Fibroblast of upper back skin (primary cell): ENCODE results near the gene FZD7.

Experiments
- DNase-seq: peaks from one replicate; pipeline ENCODE4 v3.0.0-alpha.2; 2013

Gene FZD7

GRCh38 chr2:202014759-202015211, 18.9 kb upstream of the FZD7 start:
- DNase-seq: no peak

DNA sequence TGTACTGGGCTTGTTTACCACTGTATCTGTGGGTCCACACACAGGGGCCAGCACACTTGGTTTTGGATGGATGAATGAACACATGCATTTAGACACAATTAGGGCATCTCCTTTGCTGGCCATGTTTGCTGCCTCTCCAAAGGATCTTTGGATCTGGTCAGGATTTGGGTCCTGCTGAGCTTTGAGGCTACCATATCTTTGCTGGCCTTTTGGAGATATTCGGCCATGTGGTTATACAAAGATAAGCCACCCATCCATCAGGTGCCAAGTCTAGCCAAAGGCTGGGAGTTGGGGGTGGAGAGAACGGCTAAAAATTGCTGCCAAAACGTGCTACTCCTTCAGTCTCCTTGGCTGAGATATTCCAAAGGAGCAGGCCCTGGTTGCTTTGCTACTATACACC, 18.2 kb upstream of the FZD7 start:
- no peak for DNase-seq

DNA sequence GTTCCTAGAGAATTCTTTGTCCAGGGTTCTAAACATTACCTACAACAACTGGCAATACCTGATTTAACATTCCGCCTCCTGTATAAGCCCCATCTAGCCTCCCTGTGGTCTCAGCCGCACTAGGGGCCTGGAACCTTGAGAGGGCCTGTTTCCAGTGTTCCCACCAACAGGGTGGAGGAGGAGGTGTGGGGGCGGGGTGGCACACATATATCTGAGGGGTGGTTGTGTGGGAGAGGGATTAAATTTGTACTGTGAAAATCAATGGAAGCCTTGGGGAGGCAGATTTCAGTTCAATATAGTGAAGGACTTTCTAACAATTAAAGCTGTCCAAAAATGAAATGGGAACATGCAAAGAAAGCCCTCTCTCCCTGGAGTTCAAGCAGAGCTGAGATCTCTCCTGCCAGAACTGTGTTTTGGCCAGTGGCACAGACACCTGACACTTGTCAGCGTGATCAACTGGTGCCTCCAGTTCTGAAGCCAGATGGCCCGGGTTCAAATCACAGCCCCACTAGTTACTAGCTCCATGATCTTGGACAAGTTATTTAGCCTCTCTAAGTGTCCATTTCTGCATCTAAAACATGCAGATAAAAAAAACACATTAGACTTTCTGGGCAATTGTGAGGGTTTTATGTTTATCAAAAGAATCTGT, 17.0 kb upstream of the FZD7 start:
- no peak for DNase-seq

- no peak for DNase-seq
Measured at GRCh38 chr2:202017940-202018339, 15.7 kb upstream of the FZD7 start.

DNA sequence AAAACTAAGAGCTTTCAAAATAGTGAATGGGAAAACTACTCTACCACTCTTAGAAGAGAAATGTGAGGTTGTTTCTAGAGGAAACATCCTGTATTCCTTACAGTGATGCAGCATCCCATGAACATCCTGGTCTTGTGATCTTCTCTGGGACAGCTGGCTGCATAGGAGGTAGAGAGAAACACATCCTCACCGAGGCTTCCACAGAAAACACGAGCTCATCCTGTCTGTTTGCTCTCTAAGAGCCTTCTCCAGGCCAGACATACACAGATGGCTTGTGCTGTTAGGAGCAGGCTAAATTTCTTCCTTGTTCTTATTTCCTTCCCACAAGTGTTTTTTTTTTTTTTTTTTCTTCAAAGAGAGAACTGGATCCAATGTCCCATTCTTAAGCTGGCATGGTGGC, 14.7 kb upstream of the FZD7 start:
- DNase-seq: no peak

- no peak for DNase-seq
Measured at GRCh38 chr2:202019689-202020450, 13.8 kb upstream of the FZD7 start.

GRCh38 chr2:202022755-202023154, 10.9 kb upstream of the FZD7 start:
- no peak for DNase-seq

- DNase-seq: no peak
Measured at GRCh38 chr2:202023198-202023903, 10.3 kb upstream of the FZD7 start.

DNA sequence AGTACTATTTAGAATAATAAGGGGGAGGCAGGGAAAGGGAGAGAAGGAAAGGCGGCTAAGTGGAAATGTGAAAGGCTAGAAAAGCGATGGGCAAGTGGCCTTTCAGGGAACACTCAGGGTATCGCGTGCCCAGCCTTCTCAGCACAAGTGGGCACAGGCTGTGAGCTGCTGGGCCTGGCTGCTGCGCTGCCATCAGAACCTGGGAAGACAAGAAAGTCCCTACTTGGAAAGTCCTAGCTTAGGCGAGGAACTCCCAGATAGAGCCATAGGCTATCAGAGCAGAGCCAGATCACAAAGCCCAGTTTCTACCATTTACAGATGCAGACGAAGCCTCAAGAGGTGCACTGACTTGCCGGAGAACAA, 9.8 kb upstream of the FZD7 start:
- DNase-seq: no peak

- no peak for DNase-seq
Measured at GRCh38 chr2:202024871-202025270, 8.8 kb upstream of the FZD7 start.

- DNase-seq: peak; percentile 62
Measured at GRCh38 chr2:202025816-202026215, 7.8 kb upstream of the FZD7 start.

DNA sequence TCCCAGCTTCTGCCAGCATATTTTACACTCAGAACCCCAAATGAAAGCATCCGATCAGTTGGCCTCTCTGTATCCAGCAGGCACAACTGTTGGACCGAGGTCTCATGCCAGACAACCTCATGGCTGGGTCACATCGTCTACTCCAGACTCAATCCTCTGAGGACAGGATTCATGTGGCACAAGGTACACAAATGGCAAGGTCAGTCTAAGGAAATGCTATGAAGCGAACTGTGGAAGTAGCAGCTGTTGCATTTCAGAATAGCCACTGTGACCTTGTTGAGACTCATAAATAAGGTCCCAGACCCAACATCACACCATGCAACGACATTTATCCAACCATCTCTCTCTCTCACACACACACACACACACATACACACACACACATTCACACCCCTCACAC, 7.1 kb upstream of the FZD7 start:
- DNase-seq: no peak

DNA sequence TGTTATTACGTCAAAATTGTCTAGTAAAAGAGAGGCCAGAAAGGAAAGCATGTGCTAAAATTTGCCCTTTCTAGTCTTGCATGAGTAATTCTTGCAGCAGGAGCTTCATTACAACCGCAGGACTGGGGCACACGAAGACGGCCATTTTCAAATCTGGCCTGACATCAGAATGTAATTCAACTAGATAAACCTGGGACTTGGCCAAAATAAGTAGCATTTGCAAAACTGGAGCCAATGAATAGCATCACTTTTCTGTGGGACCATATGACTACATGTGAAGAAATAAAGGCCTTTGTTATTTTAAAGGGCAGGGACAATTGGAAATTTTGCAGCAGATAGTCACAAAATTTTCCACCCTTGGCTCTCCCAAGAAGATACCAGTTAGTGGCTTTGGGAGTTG, 3.0 kb upstream of the FZD7 start:
- peak; percentile 56 for DNase-seq

DNA sequence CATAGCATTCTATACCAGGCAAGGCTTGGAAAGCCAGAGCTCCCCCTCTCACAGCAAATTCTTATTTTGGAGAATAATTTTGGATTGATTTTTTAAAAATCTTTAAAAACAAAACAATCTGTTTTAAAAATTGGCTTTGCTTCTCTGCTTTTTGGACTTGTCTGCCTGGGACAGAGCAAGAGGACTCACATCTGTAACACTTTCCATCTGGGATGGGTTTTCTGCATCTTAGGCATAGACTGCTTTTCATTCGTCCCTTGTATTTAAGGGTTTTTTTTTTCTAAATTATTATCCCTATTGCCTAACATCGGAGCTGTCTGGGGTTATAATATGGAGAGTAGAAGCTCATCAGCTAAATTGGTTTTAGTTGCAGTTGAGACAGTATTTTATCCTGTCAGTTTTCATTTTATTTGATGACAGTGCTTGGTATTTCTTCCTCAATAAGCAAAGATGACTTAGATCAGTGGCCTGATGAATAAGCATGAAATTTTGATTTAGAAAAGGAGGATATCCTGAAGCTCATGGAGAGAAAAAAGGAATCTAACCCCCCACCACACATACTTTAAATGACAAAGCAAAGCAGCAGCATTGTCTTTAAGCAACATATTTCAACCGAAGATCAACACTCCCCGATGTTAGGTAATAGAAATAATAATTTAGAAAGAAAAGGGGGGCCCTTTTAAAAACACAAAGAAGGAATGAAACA, 2.3 kb upstream of the FZD7 start:
- DNase-seq: peak; percentile 59

GRCh38 chr2:202032846-202033316, 774 bp upstream of the FZD7 start:
- DNase-seq: peak; percentile 47

- no peak for DNase-seq
Measured at GRCh38 chr2:202034249-202035088, 814 bp downstream of the FZD7 start.

DNA sequence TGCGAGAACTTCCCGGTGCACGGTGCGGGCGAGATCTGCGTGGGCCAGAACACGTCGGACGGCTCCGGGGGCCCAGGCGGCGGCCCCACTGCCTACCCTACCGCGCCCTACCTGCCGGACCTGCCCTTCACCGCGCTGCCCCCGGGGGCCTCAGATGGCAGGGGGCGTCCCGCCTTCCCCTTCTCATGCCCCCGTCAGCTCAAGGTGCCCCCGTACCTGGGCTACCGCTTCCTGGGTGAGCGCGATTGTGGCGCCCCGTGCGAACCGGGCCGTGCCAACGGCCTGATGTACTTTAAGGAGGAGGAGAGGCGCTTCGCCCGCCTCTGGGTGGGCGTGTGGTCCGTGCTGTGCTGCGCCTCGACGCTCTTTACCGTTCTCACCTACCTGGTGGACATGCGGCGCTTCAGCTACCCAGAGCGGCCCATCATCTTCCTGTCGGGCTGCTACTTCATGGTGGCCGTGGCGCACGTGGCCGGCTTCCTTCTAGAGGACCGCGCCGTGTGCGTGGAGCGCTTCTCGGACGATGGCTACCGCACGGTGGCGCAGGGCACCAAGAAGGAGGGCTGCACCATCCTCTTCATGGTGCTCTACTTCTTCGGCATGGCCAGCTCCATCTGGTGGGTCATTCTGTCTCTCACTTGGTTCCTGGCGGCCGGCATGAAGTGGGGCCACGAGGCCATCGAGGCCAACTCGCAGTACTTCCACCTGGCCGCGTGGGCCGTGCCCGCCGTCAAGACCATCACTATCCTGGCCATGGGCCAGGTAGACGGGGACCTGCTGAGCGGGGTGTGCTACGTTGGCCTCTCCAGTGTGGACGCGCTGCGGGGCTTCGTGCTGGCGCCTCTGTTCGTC, 1.7 kb downstream of the FZD7 start:
- DNase-seq: peak; percentile 82

DNA sequence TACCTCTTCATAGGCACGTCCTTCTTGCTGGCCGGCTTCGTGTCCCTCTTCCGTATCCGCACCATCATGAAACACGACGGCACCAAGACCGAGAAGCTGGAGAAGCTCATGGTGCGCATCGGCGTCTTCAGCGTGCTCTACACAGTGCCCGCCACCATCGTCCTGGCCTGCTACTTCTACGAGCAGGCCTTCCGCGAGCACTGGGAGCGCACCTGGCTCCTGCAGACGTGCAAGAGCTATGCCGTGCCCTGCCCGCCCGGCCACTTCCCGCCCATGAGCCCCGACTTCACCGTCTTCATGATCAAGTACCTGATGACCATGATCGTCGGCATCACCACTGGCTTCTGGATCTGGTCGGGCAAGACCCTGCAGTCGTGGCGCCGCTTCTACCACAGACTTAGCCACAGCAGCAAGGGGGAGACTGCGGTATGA, 2.3 kb downstream of the FZD7 start:
- no peak for DNase-seq

- peak; percentile 57 for DNase-seq
Measured at GRCh38 chr2:202036601-202037037, 3.0 kb downstream of the FZD7 start.

DNA sequence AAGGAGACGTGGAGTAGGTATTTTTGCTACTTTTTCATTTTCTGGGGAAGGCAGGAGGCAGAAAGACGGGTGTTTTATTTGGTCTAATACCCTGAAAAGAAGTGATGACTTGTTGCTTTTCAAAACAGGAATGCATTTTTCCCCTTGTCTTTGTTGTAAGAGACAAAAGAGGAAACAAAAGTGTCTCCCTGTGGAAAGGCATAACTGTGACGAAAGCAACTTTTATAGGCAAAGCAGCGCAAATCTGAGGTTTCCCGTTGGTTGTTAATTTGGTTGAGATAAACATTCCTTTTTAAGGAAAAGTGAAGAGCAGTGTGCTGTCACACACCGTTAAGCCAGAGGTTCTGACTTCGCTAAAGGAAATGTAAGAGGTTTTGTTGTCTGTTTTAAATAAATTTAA, 3.4 kb downstream of the FZD7 start:
- DNase-seq: peak; percentile 45
